H1 (cell line): ENCODE data around the gene GRM1. TPM values are rescaled to one million over a fixed set of nuclear protein-coding genes. Genes with fewer than 3 reads are reported as not detected.

Source experiments
- CTCF ChIA-PET: fragments of 300-600 bp; sonication (Branson Sonifier 250); formaldehyde crosslinking; loops from one replicate; lab custom pipeline; 2021; ENCODE audit not compliant: partially characterized antibody; lab: Charles Lee
- POLR2A ChIA-PET: fragments of 300-600 bp; sonication (Branson Sonifier 250); formaldehyde crosslinking; loops from one replicate; lab custom pipeline; 2021; ENCODE audit warnings: inconsistent platforms; ENCODE audit not compliant: partially characterized antibody; lab: Charles Lee
- DNase-seq, 2 experiments: peaks; one replicate each; pipeline versions ENCODE4 v3.0.0 to v3.0.0-alpha.2; 2010 to 2022; ENCODE audit warnings: low spot score in 2 of 2, low read depth in 1 of 2, mixed read lengths in 1 of 2
- FAIRE-seq: peaks from 2 replicates; lab custom pipeline; 2011; peaks lifted over from hg19 to GRCh38; lab: Jason Lieb, UNC
- H2AFZ ChIP-seq: 2 replicates; pipeline ENCODE4 v1.8.1; 2012; ENCODE audit warnings: low read length, inconsistent platforms
- H2AK5ac ChIP-seq: 2 replicates; pipeline ENCODE4 v1.6.1; 2013; ENCODE audit warnings: low read depth, low read length
- H2BK120ac ChIP-seq: replicated peaks from 2 replicates; pipeline ENCODE3; 2013; ENCODE audit warnings: low read depth, low read length, inconsistent platforms
- H2BK12ac ChIP-seq: 2 replicates; pipeline ENCODE4 v1.6.1; 2013; ENCODE audit warnings: low read depth, low read length
- H2BK15ac ChIP-seq: 2 replicates; pipeline ENCODE4 v1.6.1; 2013; ENCODE audit warnings: low read length
- H2BK20ac ChIP-seq: 2 replicates; pipeline ENCODE4 v1.6.1; 2013; ENCODE audit warnings: low read length
- H2BK5ac ChIP-seq: 2 replicates; pipeline ENCODE4 v1.6.1; 2013; ENCODE audit warnings: low read depth, low read length
- H3K14ac ChIP-seq: 2 replicates; pipeline ENCODE4 v1.6.1; 2013; ENCODE audit warnings: inconsistent platforms; ENCODE audit not compliant: insufficient read length
- H3K18ac ChIP-seq: 2 replicates; pipeline ENCODE4 v1.6.1; 2013; ENCODE audit warnings: low read length; ENCODE audit errors: extremely low read depth
- H3K23ac ChIP-seq: 2 replicates; pipeline ENCODE4 v1.6.1; 2013; ENCODE audit warnings: inconsistent platforms; ENCODE audit not compliant: insufficient read length
- H3K23me2 ChIP-seq: 2 replicates; pipeline ENCODE4 v1.6.1; 2013; ENCODE audit warnings: low read depth, low read length
- H3K27ac ChIP-seq: 2 replicates; pipeline ENCODE4 v1.6.1; 2011; ENCODE audit warnings: low read depth, low read length, inconsistent platforms
- H3K27me3 ChIP-seq, 4 experiments: replicated peaks in 1 of 4; 1 replicate in 1 of 4; 2 replicates in 3 of 4; pipeline versions ENCODE4 v1.6.1 to v1.8.1; 2011 to 2013; ENCODE audit warnings: low read length in 3 of 4, mild to moderate bottlenecking in 3 of 4, inconsistent platforms in 2 of 4, mixed read lengths in 2 of 4, moderate library complexity in 1 of 4; ENCODE audit not compliant: control insufficient read depth in 3 of 4, insufficient read depth in 3 of 4; ENCODE audit errors: extremely low read depth in 1 of 4
- H3K36me3 ChIP-seq, 4 experiments: 2 replicates each; pipeline versions ENCODE4 v1.6.1 to v1.8.1; 2011 to 2013; ENCODE audit warnings: mild to moderate bottlenecking in 4 of 4, low read length in 3 of 4, moderate library complexity in 2 of 4, control low read depth in 1 of 4, inconsistent platforms in 1 of 4; ENCODE audit not compliant: insufficient read depth in 4 of 4, control insufficient read depth in 2 of 4
- H3K4ac ChIP-seq: replicated peaks from 2 replicates; pipeline ENCODE3; 2013; ENCODE audit warnings: low read length, low read depth, mixed read lengths, inconsistent platforms; ENCODE audit not compliant: insufficient read length
- H3K4me1 ChIP-seq, 4 experiments: replicated peaks in 1 of 4; 1 replicate in 1 of 4; 2 replicates in 3 of 4; pipeline versions ENCODE4 v1.6.1 to v1.8.1; 2011 to 2013; ENCODE audit warnings: low read length in 3 of 4, inconsistent platforms in 2 of 4, mixed read lengths in 1 of 4; ENCODE audit not compliant: insufficient read depth in 4 of 4, control insufficient read depth in 3 of 4
- H3K4me2 ChIP-seq, 2 experiments: 2 replicates each; pipeline versions ENCODE4 v1.6.1 to v1.8.1; 2011 to 2013; ENCODE audit warnings: low read depth in 2 of 2, low read length in 2 of 2, control low read depth in 1 of 2, inconsistent platforms in 1 of 2, mild to moderate bottlenecking in 1 of 2; ENCODE audit not compliant: insufficient read depth in 1 of 2
- H3K4me3 ChIP-seq, 4 experiments: fragments of 200-600, 300-600 bp in 1 of 4; sonication (generic), shearing (Covaris generic), sonication (Bioruptor Twin) in 1 of 4; 2 replicates each; pipeline versions ENCODE4 v1.5.1 to v1.8.1; 2011 to 2016; ENCODE audit warnings: low read length in 4 of 4, low read depth in 3 of 4, control low read depth in 2 of 4, inconsistent platforms in 2 of 4, mild to moderate bottlenecking in 2 of 4, mixed read lengths in 1 of 4, moderate library complexity in 1 of 4; ENCODE audit not compliant: insufficient read depth in 2 of 4; ENCODE audit errors: extremely low read depth in 1 of 4
- H3K56ac ChIP-seq: replicated peaks from 2 replicates; pipeline ENCODE3; 2013; ENCODE audit warnings: low read depth, mild to moderate bottlenecking, mixed read lengths, low read length, inconsistent platforms; ENCODE audit not compliant: insufficient read length
- H3K79me1 ChIP-seq: 2 replicates; pipeline ENCODE4 v1.6.1; 2013; ENCODE audit warnings: low read depth, low read length, control low read depth
- H3K79me2 ChIP-seq, 2 experiments: 2 replicates each; pipeline versions ENCODE4 v1.6.1 to v1.8.1; 2012 to 2013; ENCODE audit warnings: low read length in 2 of 2, mild to moderate bottlenecking in 2 of 2, inconsistent platforms in 1 of 2; ENCODE audit not compliant: insufficient read depth in 2 of 2, control insufficient read depth in 1 of 2
- H3K9ac ChIP-seq, 4 experiments: replicated peaks in 1 of 4; 1 replicate in 1 of 4; 2 replicates in 3 of 4; pipeline versions ENCODE4 v1.6.1 to v1.8.1; 2011 to 2013; ENCODE audit warnings: low read depth in 3 of 4, low read length in 3 of 4, control low read depth in 2 of 4, mild to moderate bottlenecking in 2 of 4, moderate library complexity in 2 of 4, inconsistent platforms in 1 of 4; ENCODE audit errors: extremely low read depth in 1 of 4
- H3K9me3 ChIP-seq, 2 experiments: 2 replicates each; pipeline versions ENCODE4 v1.6.1 to v1.8.1; 2012 to 2013; ENCODE audit warnings: mild to moderate bottlenecking in 2 of 2, moderate library complexity in 2 of 2, control low read depth in 1 of 2, inconsistent platforms in 1 of 2, low read depth in 1 of 2, low read length in 1 of 2, mixed read lengths in 1 of 2; ENCODE audit not compliant: insufficient read depth in 2 of 2
- H4K20me1 ChIP-seq, 2 experiments: replicated peaks in 1 of 2; 2 replicates each; pipeline versions ENCODE3 to v1.8.1; 2011 to 2013; ENCODE audit warnings: inconsistent platforms in 2 of 2, low read length in 2 of 2, mild to moderate bottlenecking in 1 of 2; ENCODE audit not compliant: insufficient read depth in 2 of 2, control insufficient read depth in 1 of 2
- H4K5ac ChIP-seq: 2 replicates; pipeline ENCODE4 v1.6.1; 2013; ENCODE audit warnings: low read length, low read depth, mixed read lengths, inconsistent platforms; ENCODE audit not compliant: insufficient read length
- H4K8ac ChIP-seq: 2 replicates; pipeline ENCODE4 v1.8.0; 2013; ENCODE audit warnings: mild to moderate bottlenecking, moderate library complexity, low read length, inconsistent platforms; ENCODE audit not compliant: insufficient read depth; ENCODE audit errors: extremely low read depth
- H4K91ac ChIP-seq: replicated peaks from 2 replicates; pipeline ENCODE3; 2013; ENCODE audit warnings: low read length, mixed read lengths, inconsistent platforms; ENCODE audit not compliant: insufficient read length
- ASH2L ChIP-seq: fragments of 200-600, 300-600 bp; sonication (generic); IDR thresholded peaks from one replicate; pipeline ENCODE4 v1.7.1; 2017; ENCODE audit warnings: low read length
- BACH1 ChIP-seq: IDR thresholded peaks from 2 replicates; pipeline ENCODE4 v1.6.1; 2012; ENCODE audit warnings: low read length, improper control_type of control experiment
- CBX8 ChIP-seq: fragments of 300-800, 300-1000 bp; sonication (generic); IDR thresholded peaks from 2 replicates; pipeline ENCODE4 v1.7.1; 2016; ENCODE audit warnings: low read depth, low read length, borderline replicate concordance
- CEBPB ChIP-seq: IDR thresholded peaks from 2 replicates; pipeline ENCODE4 v1.6.1; 2012; ENCODE audit warnings: low read depth, low read length
- CHD2 ChIP-seq: IDR thresholded peaks from 2 replicates; pipeline ENCODE4 v1.6.1; 2012; ENCODE audit warnings: low read length, improper control_type of control experiment
- CTBP2 ChIP-seq: IDR thresholded peaks from 2 replicates; pipeline ENCODE4 v1.7.0; 2011; ENCODE audit warnings: borderline replicate concordance, mild to moderate bottlenecking, moderate library complexity, mixed read lengths, low read length; ENCODE audit not compliant: insufficient read depth, insufficient read length
- GABPA ChIP-seq: IDR thresholded peaks from 2 replicates; pipeline ENCODE4 v1.6.1; 2011; ENCODE audit warnings: mild to moderate bottlenecking, low read length, moderate library complexity, borderline replicate concordance; ENCODE audit not compliant: insufficient read depth
- GTF2F1 ChIP-seq: IDR thresholded peaks from 2 replicates; pipeline ENCODE4 v1.6.1; 2012; ENCODE audit warnings: low read depth, low read length, improper control_type of control experiment, borderline replicate concordance
- NANOG ChIP-seq: IDR thresholded peaks from 2 replicates; pipeline ENCODE4 v1.6.1; 2011; ENCODE audit warnings: low read length, low read depth, mild to moderate bottlenecking, inconsistent platforms; ENCODE audit not compliant: insufficient read depth, poor library complexity, severe bottlenecking
- NRF1 ChIP-seq: IDR thresholded peaks from 2 replicates; pipeline ENCODE4 v1.6.1; 2011; ENCODE audit warnings: mild to moderate bottlenecking, low read depth, low read length, improper control_type of control experiment
- PHF8 ChIP-seq: fragments of 200-600 bp; sonication (generic); conservative IDR thresholded peaks from 2 replicates; pipeline ENCODE4 v1.7.1; 2012; ENCODE audit warnings: low read depth, mild to moderate bottlenecking, inconsistent platforms, low read length, moderate library complexity
- RAD21 ChIP-seq, 2 experiments: IDR thresholded peaks in 1 of 2; conservative IDR thresholded peaks in 1 of 2; 2 replicates each; pipeline ENCODE4 v1.6.1; 2011; ENCODE audit warnings: low read depth in 2 of 2, low read length in 2 of 2, improper control_type of control experiment in 1 of 2, inconsistent platforms in 1 of 2, mild to moderate bottlenecking in 1 of 2, moderate library complexity in 1 of 2
- TCF12 ChIP-seq: IDR thresholded peaks from 2 replicates; pipeline ENCODE4 v1.6.1; 2011; ENCODE audit warnings: low read depth, mild to moderate bottlenecking, low read length
- WGBS, 2 experiments: shearing (Covaris generic) in 1 of 2; methylation state at CpG; one replicate each; pipeline versions ENCODE4 v1.1.6 to v1.1.7; 2013 to 2015; ENCODE audit warnings: low lambda C conversion rate in 2 of 2, mixed read lengths in 2 of 2, inconsistent platforms in 1 of 2, low coverage in 1 of 2, missing lambda C conversion rate in 1 of 2; ENCODE audit not compliant: insufficient replicate concordance in 2 of 2, insufficient coverage in 1 of 2, insufficient read length in 1 of 2; ENCODE audit errors: extremely low coverage in 1 of 2, missing lambda C conversion rate in 1 of 2; 5-methylcytosine and 5-hydroxymethylcytosine counted together
- polyA plus RNA-seq, 7 experiments: library from polyadenylated mRNA; depleted of rRNA in 3 of 7; stranded (reverse) in 5 of 7; unstranded in 2 of 7; fragments of >200 nt in 5 of 7; fragments of 200-250 nt in 2 of 7; gene quantifications; 1 replicate in 5 of 7; 2 replicates in 1 of 7; 4 replicates in 1 of 7; pipeline versions ENCODE4 v1.2.1 to v1.2.3, GENCODE V29; 2011 to 2013; ENCODE audit warnings: missing spikeins in 2 of 7, mixed read lengths in 2 of 7
- total RNA-seq: library from RNA; stranded (reverse); fragmentation: NEBNext Ultra II Directional; extraction: Animal tissue kit (Norgen Biotek cat#: 25700); gene quantifications from 2 replicates; pipeline ENCODE4 v1.2.1, GENCODE V29; 2021
- TF ChIP-seq, protein P1 (sequence below): IDR thresholded peaks from 2 replicates; pipeline ENCODE4 v1.6.1; 2011; ENCODE audit warnings: low read length, improper control_type of control experiment

Gene GRM1
- total and polyA plus RNA-seq, 2 of the 8 experiments (the other 6 are each of a cell fraction or from before 2014, with no cell fraction given) = 0.15 to 1.3 TPM

DNA sequence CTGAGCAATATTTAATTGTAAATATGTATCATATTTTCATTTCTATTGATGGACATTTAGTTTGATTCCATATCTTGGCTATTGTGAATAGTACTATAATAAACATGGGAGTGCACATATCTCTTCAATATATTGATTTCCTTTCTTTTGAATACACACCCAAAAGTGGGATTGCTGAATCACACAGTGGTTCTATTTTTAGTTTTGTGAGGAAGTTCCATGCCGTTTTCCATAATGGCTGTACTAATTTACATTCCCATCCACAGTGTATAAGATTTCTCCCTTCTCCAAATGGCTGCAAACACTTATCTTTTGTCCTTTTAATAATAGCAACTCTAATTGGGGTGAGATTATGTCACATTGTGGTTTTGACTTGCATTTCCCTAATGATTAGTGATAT lies 428.0 kb downstream of the GRM1 start:
- no peak overlapping the region for H3K4ac ChIP-seq
- no peak overlapping the region for H3K56ac ChIP-seq
- H3K9me3 ChIP-seq = 0 out of 4 replicates have a peak, but pooled peaks cover 0 to 2% of the 10 kb centered on the region in 2 experiments
- H3K36me3 ChIP-seq = no peaks in the 10 kb centered on the region
- WGBS, 2 experiments = 88% methylated on average over 1 of the region's 1 CpG; no CpG with 5 or more reads in 1 of the 2 experiments
- no peak overlapping the region for H4K8ac ChIP-seq
- FAIRE-seq (no peak), DNase-seq (no peak)
- no peak overlapping the region for H4K5ac ChIP-seq
- H3K4me2 ChIP-seq = no peak overlapping the region
- no peak overlapping the region for H2BK5ac ChIP-seq
- POLR2A ChIA-PET = no interaction called here
- H2BK12ac ChIP-seq = no peak overlapping the region
- CTCF ChIA-PET = no interaction called here
- H3K23ac ChIP-seq = no peak overlapping the region
- H4K20me1 ChIP-seq = no peaks in the 10 kb centered on the region
- H3K79me2 ChIP-seq = no peaks in the 10 kb centered on the region
- no peak overlapping the region for H3K18ac ChIP-seq
- H3K14ac ChIP-seq = no peak overlapping the region
- H2AK5ac ChIP-seq = no peak overlapping the region
- H3K4me1 ChIP-seq = no peaks in the 10 kb centered on the region
- no peaks in the 10 kb centered on the region for H3K79me1 ChIP-seq
- no peak overlapping the region for H3K27ac ChIP-seq
- no peak overlapping the region for H2BK120ac ChIP-seq
- H3K23me2 ChIP-seq = no peaks in the 10 kb centered on the region
- no peak overlapping the region for H2AFZ ChIP-seq
- H2BK20ac ChIP-seq = no peak overlapping the region
- no peak overlapping the region for H2BK15ac ChIP-seq
- H3K9ac ChIP-seq = no peak overlapping the region
- H4K91ac ChIP-seq = no peak overlapping the region
- no peak overlapping the region for H3K4me3 ChIP-seq
- H3K27me3 ChIP-seq = no peaks in the 10 kb centered on the region
- TF ChIP-seq TCF12 (no peak), CEBPB (no peak), RAD21 (IDR thresholded peaks at IDR 0.05 in 1 of 2, conservative IDR thresholded peaks at IDR 0.05 in 1 of 2; ENCODE audit: low read depth in 2 of 2, low read length in 2 of 2) (no peak), CBX8 (no peak), CTBP2 (no peak), NRF1 (no peak), NANOG (no peak), ASH2L (no peak), BACH1 (no peak), GTF2F1 (no peak), CHD2 (no peak), PHF8 (no peak), GABPA (no peak)
- TF ChIP-seq, protein P1, sequence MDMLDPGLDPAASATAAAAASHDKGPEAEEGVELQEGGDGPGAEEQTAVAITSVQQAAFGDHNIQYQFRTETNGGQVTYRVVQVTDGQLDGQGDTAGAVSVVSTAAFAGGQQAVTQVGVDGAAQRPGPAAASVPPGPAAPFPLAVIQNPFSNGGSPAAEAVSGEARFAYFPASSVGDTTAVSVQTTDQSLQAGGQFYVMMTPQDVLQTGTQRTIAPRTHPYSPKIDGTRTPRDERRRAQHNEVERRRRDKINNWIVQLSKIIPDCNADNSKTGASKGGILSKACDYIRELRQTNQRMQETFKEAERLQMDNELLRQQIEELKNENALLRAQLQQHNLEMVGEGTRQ = no peak
